Activated effector memory CD4-positive, alpha-beta T cell treated with anti-CD3 and anti-CD28 coated beads, Interleukin-2, amount 50 U/mL, for 16 hours (primary cell): ENCODE results near the gene KCNMA1.

ENCODE experiments used
- DNase-seq: peaks from one replicate; pipeline ENCODE4 v3.0.0-alpha.2; 2020

The KCNMA1 gene

DNA sequence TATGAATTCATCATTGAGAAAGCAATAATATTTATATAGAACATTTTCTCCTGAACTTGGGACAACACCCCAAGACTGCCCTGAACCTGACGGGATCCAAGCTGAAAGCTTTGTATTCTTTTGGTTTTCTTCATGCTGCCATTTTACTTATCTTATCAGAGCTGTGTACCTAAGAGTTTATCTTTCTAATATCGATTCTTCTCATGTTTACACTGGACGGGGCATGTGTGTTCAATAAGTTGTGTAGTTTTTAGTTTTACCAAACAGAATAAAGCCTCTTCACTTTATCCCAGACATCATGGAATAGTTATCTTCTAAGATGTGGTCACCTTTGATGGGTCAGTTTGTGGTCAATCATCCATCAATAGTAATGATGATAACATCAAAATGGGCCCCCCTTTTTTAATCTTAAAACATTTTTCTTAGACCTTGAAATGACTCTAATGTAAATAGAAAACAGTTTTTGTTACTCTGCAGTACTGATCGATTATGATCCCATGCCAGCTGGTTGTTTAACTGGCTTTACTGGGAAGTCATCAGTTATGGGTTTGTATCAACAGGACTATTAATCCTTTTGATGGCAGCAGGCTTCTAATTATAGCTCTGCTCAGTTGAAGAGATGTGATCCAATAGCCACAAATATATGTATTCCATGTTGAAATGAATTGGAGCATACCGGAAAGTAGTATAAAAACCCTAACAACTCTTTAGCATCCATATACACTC lies 446.1 kb downstream of the KCNMA1 start:
- DNase-seq = no peak

DNA sequence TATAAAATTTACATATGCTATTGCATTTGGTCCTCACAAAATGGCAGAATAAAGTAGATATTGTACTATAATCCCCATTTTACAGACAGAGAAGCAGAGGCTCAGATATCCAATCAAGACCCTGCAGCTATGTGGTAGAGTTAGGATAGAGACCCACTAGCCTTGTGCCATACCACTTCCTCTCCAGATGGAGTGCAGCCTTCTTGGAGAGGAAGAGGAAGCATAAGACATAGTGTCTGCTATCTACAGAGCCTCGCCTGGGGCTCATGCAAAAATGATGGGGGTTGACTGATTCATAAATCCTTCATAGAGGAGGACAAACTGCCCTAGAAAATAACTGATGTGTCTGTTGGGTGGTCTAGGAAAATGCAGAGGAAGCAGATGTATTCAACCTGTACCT lies 447.3 kb downstream of the KCNMA1 start:
- DNase-seq = no peak

DNA sequence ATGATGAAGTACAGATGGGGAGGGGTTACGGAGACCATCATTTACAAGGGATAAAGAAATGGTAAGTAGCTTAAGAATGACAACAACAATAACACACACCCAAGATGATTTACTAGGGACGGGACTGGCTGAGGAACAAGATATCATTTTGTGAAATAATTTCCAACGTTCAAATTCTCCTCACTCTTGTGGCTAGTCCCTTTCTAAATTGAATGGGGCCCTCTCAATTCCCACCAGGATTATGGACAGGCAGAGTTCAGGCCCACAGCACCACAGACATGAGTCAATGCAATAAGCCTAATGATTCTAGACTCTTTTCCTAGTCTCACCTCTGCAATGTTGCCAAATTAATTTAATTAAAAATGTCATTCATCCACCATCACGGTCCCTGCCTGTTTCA lies 448.1 kb downstream of the KCNMA1 start:
- no peak for DNase-seq

DNA sequence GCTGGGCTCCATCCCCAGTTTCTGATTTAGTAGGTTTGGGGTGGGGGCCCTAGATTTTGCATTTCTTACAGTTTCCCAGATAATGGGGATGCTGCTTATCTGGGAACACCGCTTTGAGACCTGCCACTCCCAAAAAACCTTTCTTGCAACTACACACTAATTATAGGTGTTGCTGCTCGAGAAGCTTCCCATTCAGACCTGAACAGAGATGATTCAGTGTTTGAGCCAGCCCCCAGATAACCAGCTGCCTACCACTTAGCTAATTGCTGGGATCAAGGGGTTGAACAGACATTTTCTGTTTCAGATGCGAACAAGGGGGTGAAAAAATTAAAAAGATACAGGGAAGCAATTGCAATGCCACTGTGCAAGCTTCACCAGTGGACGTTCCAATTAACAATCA lies 448.5 kb downstream of the KCNMA1 start:
- no peak for DNase-seq

DNA sequence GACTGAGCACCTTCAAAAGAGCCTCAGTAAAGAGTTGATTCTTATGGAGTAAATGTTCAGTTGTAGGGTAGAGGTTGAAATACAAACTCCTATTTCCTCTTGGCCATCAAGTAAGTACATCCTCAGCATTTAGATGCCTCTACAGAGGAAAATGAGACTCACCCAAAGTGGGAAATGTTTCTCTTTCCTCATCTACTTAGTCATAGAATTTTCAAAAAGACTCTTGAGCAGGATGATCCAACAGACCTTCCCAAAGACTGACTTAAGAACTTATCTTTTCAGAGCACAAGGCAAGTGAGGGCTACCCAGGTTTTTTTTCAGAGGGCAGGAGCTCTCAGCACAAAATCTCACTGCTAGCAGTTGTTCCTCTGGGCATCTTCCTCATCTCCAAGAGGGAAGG lies 449.1 kb downstream of the KCNMA1 start:
- no peak for DNase-seq

DNA sequence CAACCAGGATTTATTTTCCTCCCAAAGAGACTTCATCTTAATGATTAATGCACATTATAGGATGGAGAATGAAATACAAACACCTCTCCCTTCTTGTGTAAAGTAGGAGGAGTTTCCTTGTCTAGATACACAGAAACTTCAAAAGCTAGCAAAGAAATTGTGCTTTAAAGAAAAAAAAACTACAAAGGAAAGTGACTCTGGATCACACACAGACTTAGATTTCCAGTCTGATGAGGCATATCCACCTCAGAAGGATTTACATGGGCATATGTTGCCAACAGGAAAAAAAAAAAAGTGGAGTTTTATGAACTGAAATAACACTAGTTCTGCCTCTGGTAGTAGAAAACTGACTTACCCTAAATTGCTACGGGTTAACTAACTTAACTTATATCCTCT lies 449.6 kb downstream of the KCNMA1 start:
- DNase-seq = no peak

DNA sequence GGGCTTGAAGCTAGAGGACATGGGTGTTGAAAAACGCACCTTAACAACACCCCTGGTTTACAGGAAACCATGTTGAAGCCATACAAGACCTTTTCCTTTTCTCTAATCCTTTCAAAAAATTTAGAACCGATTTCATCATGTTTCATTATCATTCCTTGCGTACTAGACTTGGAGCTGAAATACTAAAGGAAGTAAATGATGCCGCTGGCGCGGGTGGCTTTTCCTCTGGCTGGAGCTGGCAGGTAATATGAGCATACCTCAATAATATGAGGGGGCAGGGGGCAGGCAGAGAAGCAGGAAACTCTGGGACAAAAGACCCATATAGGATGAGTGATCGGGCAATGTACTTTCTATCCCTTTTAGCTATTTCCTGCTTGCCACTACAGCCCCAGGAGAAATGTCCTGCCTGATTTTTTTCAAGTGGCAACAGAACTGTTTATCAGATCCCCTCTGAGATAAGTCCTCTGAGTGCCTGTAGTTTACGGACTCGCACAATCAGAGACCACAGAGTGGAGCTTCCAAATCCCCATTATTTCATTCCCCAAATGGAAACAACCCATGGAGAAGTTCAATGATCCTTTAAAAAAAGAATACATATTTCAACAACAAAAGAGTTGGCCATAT lies 450.1 kb downstream of the KCNMA1 start:
- no peak for DNase-seq

DNA sequence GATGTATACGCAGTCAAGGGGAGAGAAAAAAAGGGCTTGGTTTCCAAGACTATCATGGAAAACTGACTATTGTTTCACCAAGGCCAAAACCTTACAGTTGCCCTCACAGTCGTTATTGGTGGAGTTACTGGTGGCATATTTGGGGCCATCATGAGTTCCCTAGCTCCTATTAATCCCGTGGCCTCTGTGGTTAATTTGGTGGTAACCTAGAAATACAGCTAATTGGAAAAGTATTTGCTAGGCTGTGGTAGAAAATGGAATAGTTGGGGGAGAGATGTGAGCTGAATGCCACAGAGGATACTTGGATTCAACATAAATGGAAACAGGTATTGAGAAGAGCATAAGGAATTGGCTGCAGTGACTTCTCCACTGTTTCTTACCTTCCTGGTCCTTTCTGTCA lies 450.7 kb downstream of the KCNMA1 start:
- no peak for DNase-seq

DNA sequence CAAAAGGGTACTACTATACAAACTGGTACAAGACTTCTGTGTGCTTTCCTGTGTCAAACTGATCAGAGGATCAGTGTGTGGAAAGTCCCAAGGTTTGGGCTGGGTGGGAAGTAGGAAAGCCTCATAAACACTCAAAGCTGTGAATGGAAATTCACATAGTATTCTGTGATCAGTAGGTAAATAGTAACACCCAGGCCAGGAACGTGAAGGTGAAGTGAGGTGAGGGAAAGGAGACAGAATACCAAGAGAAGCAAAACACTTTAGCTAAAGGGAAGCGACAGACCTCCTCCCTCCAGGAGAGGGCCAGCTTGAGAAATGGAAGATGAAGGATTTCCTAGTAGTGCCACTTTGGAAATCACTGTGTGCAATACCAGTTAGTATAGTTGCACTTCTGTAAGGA lies 451.9 kb downstream of the KCNMA1 start:
- DNase-seq = no peak

DNA sequence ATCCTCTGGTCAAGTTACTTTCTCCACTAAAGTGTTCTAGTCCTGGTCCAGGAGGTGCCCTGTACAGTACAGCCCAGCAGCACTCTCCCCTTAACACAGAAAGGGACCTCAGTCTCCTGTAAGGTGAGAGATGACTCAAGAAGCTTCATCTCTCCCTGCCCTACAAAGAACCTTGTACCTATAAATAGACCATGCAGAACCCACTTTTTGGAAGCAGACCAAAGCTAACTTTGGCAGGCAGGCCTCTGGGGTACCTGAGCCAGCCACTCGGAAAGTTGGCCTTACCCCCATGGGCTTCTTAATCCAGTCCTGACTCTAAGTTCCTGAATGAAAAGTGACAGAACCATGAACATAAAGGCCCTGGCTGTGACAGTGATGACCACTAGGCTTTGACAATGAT lies 454.8 kb downstream of the KCNMA1 start:
- DNase-seq = no peak

DNA sequence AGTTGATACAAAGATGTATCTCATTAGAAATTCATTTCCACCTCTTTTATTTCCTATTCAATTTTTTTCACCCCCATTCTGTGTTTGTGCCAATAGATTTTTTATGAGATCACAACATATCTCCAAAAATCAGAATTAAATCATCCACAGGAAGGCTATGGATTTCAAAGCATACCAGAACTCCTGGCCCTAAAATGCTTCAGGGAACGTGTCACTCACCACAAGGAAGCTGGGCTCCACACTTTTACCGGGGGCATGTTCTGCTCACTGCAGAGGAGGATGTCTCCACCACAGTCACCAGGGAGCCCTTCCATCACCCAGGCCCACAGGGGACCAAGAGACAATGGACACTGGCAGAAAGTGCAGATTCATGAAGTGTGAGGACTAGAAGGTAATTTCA lies 456.8 kb downstream of the KCNMA1 start:
- DNase-seq = no peak

DNA sequence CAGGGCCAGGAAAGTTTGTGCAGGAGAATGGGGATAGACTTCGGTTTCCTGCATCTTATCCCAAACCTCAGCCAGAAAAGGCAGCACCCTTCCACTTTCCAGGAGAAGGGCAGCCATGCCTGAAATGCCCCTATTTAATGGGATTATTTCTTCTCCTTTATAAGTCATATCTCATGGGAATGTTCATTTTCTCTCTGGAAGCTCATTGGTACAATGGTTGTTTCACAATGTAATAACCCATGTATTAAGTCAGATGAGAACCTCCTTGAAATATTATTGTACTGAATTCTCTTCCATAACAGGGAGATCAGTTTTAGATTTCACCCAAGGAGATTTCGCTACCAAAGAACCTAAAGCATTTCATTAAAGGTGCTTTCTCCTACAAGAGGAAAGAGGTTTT lies 457.5 kb downstream of the KCNMA1 start:
- no peak for DNase-seq

DNA sequence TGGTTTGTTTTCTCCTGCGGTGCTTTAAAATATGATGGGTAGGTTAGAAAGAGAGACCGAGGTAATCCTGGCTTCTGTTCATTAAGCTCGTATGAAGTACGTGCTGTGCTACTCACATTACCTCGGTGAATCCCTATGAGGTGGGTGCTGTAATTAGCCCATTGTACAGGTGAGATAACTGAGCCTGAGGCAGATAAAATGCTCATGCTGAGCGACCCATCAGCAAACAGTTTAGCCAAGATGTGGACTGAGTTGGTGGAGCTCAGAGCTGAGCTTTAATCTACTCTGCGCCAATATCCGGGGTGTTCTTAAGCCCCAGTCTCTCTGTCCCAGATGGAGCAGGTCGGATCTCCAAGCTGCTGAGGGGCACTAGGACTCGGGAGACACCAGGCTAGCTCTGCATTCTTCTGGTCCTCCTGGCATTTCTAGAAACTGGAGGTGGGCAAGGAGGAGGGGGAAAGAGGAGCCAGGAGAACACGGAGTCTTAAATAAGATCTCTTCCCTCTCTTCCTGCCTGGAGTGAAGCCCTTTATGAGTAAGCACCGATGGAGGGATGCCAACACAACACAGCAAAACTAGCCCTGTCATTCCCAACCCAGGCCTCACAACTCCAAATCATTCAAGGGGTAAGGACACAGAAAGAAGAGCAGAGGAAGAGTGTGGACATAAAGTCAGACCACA lies 458.5 kb downstream of the KCNMA1 start:
- no peak for DNase-seq

DNA sequence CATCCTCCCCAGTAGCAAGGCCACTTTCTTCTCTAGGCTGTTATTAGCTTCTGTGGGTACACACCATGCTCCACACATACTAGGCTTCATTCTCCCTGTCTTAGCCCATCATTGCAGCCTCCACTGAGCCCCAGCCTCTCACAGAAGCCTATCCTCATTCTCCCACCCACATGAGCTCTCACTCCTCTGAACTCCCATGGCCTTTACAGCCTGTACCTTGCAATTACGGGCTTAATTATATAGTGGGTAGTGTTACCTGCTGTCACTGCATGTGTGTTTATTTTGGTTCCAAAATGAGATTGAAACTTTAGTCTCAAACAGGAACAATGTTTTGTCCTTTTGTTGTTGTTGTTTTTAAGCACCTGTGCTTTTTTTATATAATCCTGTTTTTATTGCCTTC lies 460.0 kb downstream of the KCNMA1 start:
- no peak for DNase-seq

DNA sequence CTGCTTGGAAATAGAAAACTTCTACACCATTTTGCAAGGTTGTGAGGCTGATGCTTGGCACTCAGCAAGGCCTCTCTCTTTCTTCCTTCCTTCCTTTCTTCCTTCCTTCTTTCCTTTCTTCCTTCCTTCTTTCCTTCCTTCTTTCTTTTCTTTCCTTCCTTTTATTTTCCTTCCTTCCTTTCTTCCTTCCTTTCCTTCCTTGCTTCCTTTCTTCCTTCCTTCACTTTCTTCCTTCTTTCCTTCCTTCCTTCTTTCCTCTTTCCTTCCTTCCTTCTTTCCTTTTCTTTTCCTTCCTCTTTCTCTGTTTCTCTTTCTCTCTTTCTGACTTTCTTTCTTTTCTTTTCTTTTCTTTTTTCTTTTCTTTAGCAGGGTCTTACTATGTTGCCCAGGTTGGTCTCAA lies 460.4 kb downstream of the KCNMA1 start:
- no peak for DNase-seq

DNA sequence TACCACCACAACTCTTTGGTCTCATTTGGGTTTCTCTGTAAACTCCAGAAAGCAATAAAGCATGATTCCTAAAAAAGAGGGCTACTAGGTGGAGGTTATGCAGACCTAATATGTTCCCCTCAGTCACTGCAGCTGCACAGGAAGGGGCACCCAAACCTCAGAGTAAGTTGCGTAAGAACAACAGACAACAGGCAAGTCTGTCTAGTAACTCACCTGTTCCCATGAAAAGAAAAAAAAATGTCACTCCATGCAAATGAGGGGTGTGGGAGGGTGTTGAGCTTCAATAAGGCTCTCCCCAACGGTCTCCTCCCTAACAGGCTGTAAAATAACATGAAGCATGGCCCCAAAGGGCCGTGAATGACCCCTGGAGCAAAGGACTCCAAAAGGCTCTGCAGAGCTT lies 461.4 kb downstream of the KCNMA1 start:
- no peak for DNase-seq

DNA sequence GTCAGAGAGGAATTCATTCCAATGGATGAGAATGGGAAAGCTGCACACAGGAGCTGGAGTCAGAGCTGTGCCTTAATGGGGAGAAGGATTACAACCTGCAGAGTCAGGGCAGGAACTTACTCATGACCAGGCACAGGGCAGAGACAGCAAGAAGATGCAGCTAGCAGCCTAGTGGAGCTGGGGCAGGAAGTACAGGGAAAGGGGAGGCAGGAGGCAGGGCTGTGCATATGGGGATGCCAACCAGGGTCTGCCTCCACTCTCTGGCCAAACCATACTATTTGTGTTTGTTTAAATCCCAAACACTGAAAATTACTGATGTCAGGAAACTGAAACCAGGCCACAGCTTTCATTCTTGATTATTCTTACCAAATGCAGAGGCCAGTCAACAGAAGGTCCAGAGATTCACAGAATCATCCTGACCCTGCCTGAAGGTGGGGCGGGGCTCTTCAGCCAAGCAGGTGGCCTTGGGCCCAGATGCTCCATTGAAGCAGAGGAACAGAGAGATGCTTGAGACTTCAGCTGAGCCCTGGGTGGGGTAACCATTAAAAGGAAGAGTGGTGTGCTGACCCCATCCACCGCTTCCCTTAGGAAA lies 461.9 kb downstream of the KCNMA1 start:
- no peak for DNase-seq

DNA sequence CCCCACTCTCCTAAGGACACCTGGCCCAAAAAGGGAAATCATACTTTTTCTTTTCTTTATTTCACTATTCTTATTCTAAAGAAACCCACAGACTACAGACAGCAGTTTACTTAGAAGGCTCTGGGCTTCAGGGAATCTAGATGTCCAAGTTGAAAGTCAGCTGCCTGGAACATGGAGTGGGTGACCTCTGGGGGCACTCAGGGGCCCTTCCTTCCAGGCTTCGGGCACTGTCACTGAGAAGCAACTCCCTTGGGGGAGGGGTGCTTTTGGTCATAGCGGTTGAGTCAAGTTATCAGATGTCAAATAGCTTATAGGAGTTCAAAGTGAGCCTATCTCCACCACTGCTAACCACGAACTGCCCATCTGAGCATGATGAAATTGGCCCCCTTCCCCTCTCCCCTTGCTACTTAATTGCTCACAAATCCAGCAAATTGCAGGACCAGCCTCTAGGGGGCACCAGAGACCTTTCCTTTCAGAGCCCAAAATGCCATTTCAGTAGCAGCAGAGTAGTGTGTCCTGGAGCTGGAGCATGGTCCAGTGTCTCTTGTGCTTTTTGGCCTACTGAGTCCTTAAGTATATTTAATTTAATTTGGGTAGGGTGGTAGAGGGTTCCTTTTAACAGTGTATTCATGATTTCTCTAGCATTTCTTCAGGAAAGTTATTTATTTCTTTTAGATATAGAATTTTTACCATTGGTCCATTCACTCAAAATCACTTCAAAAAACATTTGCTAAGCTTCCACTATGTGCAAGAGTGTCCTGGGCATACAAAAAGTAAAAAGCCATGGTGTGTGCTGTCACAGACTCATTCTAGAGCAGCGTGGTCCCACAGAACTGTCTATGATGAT lies 463.8 kb downstream of the KCNMA1 start:
- peak; percentile 84 for DNase-seq

DNA sequence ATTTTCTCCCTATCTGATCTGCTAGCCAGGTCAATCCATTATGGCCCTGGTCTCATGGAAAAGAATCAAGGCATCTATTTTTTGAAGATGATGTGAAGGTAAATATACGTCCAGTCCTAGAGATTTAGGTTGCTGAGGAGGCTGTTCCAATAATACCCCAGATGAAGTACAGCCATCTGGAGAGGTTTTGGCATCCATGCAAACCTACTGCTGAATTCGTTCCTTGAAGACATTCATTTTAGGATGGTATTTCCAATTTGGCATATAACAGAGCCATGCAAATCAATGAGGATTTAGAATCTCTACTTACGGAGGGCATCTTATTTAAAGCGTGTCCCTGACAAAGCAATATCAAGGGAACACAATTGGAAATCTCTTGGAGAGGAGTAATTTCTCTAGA lies 465.5 kb downstream of the KCNMA1 start:
- no peak for DNase-seq

DNA sequence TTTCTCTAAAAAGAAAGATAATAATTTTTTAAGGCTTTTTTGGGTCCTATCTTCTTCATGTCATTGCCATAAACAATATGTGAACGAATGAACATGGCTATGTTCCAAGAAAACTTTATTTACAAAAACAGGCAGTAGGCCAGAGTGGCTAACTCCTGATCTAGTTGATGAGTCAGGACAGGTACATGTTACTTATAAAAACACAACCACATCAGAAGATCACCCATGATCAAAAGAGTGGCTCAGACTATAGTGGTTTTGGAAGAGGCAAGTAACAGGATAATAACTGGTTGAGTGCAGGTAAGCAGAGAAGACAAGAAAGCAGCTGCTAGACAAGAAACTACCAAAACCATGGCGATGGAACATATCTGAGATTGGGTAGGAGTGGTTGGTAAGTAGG lies 468.7 kb downstream of the KCNMA1 start:
- no peak for DNase-seq

DNA sequence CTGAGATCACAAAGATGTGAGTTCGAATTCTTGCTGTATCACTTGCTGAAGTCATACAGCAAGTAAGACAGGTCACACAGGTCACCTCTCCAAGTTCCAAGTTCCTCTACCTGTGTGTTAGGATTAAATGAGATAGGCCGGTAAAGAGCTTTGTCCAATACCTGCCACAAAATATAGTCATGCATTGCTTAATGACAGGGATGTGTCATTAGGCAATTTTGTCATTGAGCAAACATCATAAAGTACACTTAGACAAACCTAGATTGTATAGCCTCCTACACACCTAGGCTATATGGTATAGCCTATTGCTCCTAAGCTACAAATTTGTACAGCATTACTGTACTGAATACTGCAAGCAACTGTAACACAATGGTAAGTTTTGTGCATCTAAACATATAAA lies 469.4 kb downstream of the KCNMA1 start:
- no peak for DNase-seq

DNA sequence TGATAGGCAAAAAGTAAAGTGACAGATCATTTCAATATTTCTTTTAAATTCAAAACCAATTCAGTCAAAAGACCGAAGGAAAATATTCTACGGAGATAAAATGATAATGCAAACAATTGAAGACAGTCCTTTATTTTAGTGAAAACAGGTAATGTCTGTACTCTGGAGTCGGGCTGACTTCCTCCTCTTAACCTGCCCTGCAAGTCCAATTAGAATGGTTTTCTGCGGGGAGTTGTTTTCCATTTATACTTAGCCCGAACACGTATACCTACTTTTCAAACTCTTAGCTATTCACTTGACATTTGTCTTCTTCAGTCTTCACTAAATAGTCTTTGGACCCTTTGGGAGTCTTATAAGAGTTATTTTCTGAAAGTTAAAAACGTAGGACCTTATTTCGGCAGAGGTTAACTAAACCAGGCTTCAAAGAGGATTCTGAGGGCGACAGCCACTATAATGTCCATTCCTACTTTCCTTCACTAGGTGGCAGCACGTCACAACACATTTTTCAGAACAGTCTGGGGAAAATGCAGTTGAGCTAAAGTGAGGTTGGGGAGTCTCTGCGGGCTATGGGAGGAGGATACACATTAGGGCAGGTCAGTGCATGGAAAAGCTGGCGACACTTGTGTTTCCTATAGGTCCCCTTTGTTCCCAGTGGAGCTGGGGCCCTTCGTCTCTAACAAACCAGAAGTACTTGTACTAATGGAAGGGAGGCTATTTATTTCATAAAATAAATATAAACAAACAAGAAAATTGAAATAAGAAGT lies 472.0 kb downstream of the KCNMA1 start:
- peak; percentile 64 for DNase-seq
